ENCODE data around the gene ZMYM5. TPM values are rescaled to one million over a fixed set of nuclear protein-coding genes. Genes with fewer than 3 reads are reported as not detected.

The ZMYM5 gene
- 7.9 and 8.4 TPM in 2 replicates for total RNA-seq (2021; fragmentation: NEBNext Ultra II Directional; extraction: Animal tissue kit (Norgen Biotek cat#: 25700))
- polyA plus RNA-seq (2011; rRNA removed) = 2.2 and 4.9 TPM in 2 replicates
- polyA plus RNA-seq (2011; cell fraction: cytosol; rRNA removed) = 5.3 TPM
- polyA plus RNA-seq (2011; cell fraction: nucleus; rRNA removed) = 1.9 TPM
- 4.5 to 7.3 TPM (median 5.5 TPM) in 4 replicates for polyA plus RNA-seq (2012, experiment 1 of 2)
- polyA plus RNA-seq (2012, experiment 2 of 2) = 1.4 TPM
- 7.3 TPM for polyA plus RNA-seq (2013, experiment 1 of 2)
- polyA plus RNA-seq (2013, experiment 2 of 2) = 7.1 TPM
- 4.7 and 6.6 TPM in 2 replicates for polyA minus RNA-seq (2011; rRNA and poly(A)+ RNA removed)
- polyA minus RNA-seq (2011; cell fraction: cytosol; rRNA and poly(A)+ RNA removed) = 2.5 TPM
- 7.7 TPM for polyA minus RNA-seq (2011; cell fraction: nucleus; rRNA and poly(A)+ RNA removed)
- long read RNA-seq, experiment 1, partial matches to known transcripts = 3 of 6 reads
- long read RNA-seq, experiment 1, other reads (novel, unspliced or antisense) = 1 of 6 reads
- long read RNA-seq, experiment 2, partial matches to known transcripts = 1 of 15 reads
- long read RNA-seq, experiment 2, other reads (novel, unspliced or antisense) = 7 of 15 reads

DNA sequence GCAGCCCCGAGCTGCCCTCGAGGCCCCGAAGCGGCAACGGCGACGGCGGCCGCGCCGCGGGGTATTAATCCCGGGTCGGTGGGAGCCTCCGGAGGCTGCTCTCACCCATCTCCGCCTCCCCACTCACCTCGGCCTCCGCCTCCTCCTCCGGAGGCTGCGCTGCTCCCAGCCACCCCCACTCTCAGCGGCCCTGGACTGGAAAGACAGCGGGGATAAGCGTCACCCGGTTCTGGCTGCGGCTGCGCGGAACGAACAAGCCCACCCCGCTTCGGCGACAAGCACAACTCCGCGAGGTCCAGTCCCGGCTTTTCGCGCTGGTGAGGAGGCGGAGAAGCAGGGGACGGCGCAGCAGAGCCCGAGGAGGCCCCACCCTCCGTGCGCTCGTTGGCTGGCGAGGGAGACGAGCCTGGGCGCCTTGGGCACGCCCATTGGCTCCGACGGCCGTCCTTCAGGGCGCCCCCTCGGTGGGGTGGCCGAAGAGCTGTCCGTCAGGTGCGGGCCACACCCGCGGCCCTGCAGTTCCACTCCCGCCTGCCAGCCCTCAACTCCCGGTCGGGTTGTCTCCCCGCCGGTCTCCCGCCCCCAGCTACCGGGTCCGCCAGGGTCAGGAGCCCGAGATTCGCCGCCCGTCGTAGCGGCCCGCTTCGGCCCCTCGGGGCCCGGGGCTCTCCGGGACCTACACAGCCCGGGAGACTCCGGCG, at the start of gene ZMYM5:
TSS of gene ZMYM5 (minus strand) at position 327 of the 701 bp plus-strand sequence. CDS start 11,469 bp downstream, outside the sequence.
- Histone ChIP-seq H3K79me1 (ENCODE audit: low read depth, low read length) (no peaks in the 10 kb centered on the region), H2BK5ac (ENCODE audit: low read depth, low read length) (peak within 1 kb of the TSS; percentile 88), H2AFZ (ENCODE audit: low read length) (peak within 1 kb of the TSS; percentile 67), H3K18ac (ENCODE audit: extremely low read depth, low read length) (peak within 1 kb of the TSS; percentile 83), H4K8ac (ENCODE audit: extremely low read depth, insufficient read depth, low read length) (peak within 1 kb of the TSS; percentile 97), H3K23me2 (ENCODE audit: low read depth, low read length) (peaks cover 1% of the 10 kb centered on the region; the same call in 1 of the 2 replicates), H2BK12ac (ENCODE audit: low read depth, low read length) (0 out of 2 replicates have a peak within 1 kb of the TSS, but pooled peaks have one; percentile 60), H3K14ac (ENCODE audit: insufficient read length) (peak within 1 kb of the TSS; percentile 10), H4K5ac (ENCODE audit: insufficient read length, low read depth, low read length) (peak within 1 kb of the TSS; percentile 91), H3K4ac (replicated peaks; ENCODE audit: insufficient read length, low read depth, low read length) (no peak within 1 kb of the TSS), H3K27ac (ENCODE audit: low read depth, low read length) (peak within 1 kb of the TSS; percentile 74), H2AK5ac (ENCODE audit: low read depth, low read length) (no peak within 1 kb of the TSS), H3K4me1 (replicated peaks in 1 of 4; ENCODE audit: control insufficient read depth in 3 of 4, insufficient read depth in 4 of 4, low read length in 3 of 4) (0 out of 7 replicates have a peak, but pooled peaks cover 0 to 2% (median 0%) of the 10 kb centered on the region in 4 experiments), H3K56ac (replicated peaks; ENCODE audit: insufficient read length, low read depth, low read length) (peak within 1 kb of the TSS; percentile 82), H3K4me3 (ENCODE audit: extremely low read depth in 1 of 4, insufficient read depth in 2 of 4, low read depth in 3 of 4, low read length in 4 of 4) (peak within 1 kb of the TSS; percentile 71 to 89 (median 77)), H2BK20ac (ENCODE audit: low read length) (no peak within 1 kb of the TSS), H3K23ac (ENCODE audit: insufficient read length) (no peak within 1 kb of the TSS), H3K9me3 (ENCODE audit: insufficient read depth in 2 of 2, low read depth in 1 of 2, low read length in 1 of 2) (no peaks in the 10 kb centered on the region), H2BK120ac (replicated peaks; ENCODE audit: low read depth, low read length) (peak within 1 kb of the TSS; percentile 54), H3K79me2 (ENCODE audit: control insufficient read depth in 1 of 2, insufficient read depth in 2 of 2, low read length in 2 of 2) (peaks cover 5 to 22% of the 10 kb centered on the region in 2 experiments), H3K9ac (replicated peaks in 1 of 4; ENCODE audit: extremely low read depth in 1 of 4, low read depth in 3 of 4, low read length in 3 of 4) (peak within 1 kb of the TSS; percentile 59 to 88 (median 77)), H4K20me1 (replicated peaks in 1 of 2; ENCODE audit: control insufficient read depth in 1 of 2, insufficient read depth in 2 of 2, low read length in 2 of 2) (no peaks in the 10 kb centered on the region), H2BK15ac (ENCODE audit: low read length) (no peak within 1 kb of the TSS; the same call in 1 of the 2 replicates), H3K27me3 (replicated peaks in 1 of 4; ENCODE audit: control insufficient read depth in 3 of 4, extremely low read depth in 1 of 4, insufficient read depth in 3 of 4, low read length in 3 of 4) (no peaks in the 10 kb centered on the region), H3K36me3 (ENCODE audit: control insufficient read depth in 2 of 4, insufficient read depth in 4 of 4, low read length in 3 of 4) (0 out of 8 replicates have a peak, but pooled peaks cover 0 to 4% (median 0%) of the 10 kb centered on the region in 4 experiments), H3K4me2 (ENCODE audit: insufficient read depth in 1 of 2, low read depth in 2 of 2, low read length in 2 of 2) (peak within 1 kb of the TSS; percentile 90 to 98), H4K91ac (replicated peaks; ENCODE audit: insufficient read length, low read length) (peak within 1 kb of the TSS; percentile 81)
- 1% methylated on average over 31 of the region's 79 CpGs; no CpG with 5 or more reads in 1 of the 2 experiments for WGBS, 2 experiments (ENCODE audit: extremely low coverage in 1 of 2, insufficient coverage in 1 of 2, insufficient read length in 1 of 2, insufficient replicate concordance in 2 of 2, low coverage in 1 of 2, low lambda C conversion rate in 2 of 2, missing lambda C conversion rate in 1 of 2)
- no peak for FAIRE-seq
- DNase-seq (ENCODE audit: low read depth in 1 of 2, low spot score in 2 of 2) = peak; percentile 96
- ChIA-PET POLR2A (ENCODE audit: partially characterized antibody) (interaction anchor here (0.6 to 2.5 kb wide), 22 partner anchors 10 to 262 kb away, joined by 3 to 12 read pairs (median 4); partner anchors contain the start of gene PSPC1), CTCF (ENCODE audit: partially characterized antibody) (interaction anchor here (0.6 to 1.7 kb wide), 6 partner anchors 16 to 122 kb away, joined by 3 to 6 read pairs (median 4); no protein-coding TSS in a partner anchor)
- TF ChIP-seq EP300 (IDR thresholded peaks at IDR 0.05; ENCODE audit: borderline replicate concordance in 1 of 2, low read depth in 2 of 2, low read length in 2 of 2) (no peak), RBBP5 (IDR thresholded peaks at IDR 0.05; ENCODE audit: borderline replicate concordance, low read depth, low read length) (no peak; the same call in 1 of the 2 replicates), CTBP2 (IDR thresholded peaks at IDR 0.05; ENCODE audit: borderline replicate concordance, insufficient read depth, insufficient read length, low read length) (no peak), BCL11A (IDR thresholded peaks at IDR 0.05; ENCODE audit: low read depth in 2 of 2, low read length in 2 of 2) (no peak), SAP30 (IDR thresholded peaks at IDR 0.05; ENCODE audit: insufficient read depth, insufficient replicate concordance, low read length) (no peak), JUND (IDR thresholded peaks at IDR 0.05; ENCODE audit: low read length) (no peak), YY1 (IDR thresholded peaks at IDR 0.05; ENCODE audit: low read depth, low read length) (peak; percentile 5; the same call in 1 of the 2 replicates), PHF8 (conservative IDR thresholded peaks at IDR 0.05; ENCODE audit: low read depth, low read length) (peak; percentile 66)

All from H1 (cell line).